HG02885 (cell line): ENCODE results near the gene CD8B.

Experiments
- ATAC-seq: cut with Tn5 transposase; IDR thresholded peaks from one replicate; pipeline ENCODE4 v1.9.1; 2021; ENCODE audit warnings: mild to moderate bottlenecking; ENCODE audit not compliant: unreplicated experiment, poor library complexity

Gene CD8B

DNA sequence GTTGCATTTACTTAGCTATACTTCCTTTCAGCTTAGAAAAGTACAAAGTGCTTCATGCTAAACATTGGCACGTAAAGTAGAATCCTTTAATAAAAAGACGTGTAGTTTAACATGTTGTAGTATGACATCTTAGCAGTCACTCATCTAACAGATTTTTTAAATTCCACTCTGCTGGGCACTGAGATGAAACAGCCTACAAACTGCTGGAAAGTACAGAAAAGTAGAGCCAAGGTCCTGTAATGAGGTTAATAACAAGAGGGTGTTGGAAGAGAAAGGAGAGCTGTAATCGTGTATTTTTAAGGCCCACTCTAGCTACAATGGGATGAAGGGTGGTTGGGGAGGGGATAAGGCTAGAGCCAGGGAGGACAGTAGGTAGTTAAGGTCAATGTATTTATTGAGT, 81.7 kb downstream of the CD8B start:
- no peak for ATAC-seq

DNA sequence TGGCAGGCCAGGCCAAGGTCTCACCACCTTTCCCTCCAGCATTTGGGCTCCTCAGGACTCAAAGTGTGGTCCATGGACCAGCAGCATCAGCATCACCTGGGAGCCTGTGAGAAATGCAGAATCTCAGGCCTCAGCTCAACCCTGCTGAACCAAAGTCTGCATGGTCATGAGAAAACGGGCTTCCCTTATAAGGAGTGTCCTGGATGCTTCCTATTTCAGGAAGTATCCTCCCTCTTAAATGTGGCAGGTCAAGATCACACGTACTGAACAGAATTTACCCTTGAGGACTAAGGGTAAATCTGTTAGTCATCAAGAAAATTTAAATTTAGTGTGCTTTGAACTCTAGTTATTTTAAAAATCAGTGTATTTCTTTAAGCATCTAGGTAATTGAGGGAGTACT, 82.7 kb downstream of the CD8B start:
- ATAC-seq: no peak

- ATAC-seq: no peak
Measured at GRCh38 chr2:86776532-86776931, 85.2 kb downstream of the CD8B start.

GRCh38 chr2:86775338-86775737, 86.3 kb downstream of the CD8B start:
- ATAC-seq: no peak

- no peak for ATAC-seq
Measured at GRCh38 chr2:86774862-86775261, 86.8 kb downstream of the CD8B start.

GRCh38 chr2:86772611-86773010, 89.1 kb downstream of the CD8B start:
- ATAC-seq: no peak

DNA sequence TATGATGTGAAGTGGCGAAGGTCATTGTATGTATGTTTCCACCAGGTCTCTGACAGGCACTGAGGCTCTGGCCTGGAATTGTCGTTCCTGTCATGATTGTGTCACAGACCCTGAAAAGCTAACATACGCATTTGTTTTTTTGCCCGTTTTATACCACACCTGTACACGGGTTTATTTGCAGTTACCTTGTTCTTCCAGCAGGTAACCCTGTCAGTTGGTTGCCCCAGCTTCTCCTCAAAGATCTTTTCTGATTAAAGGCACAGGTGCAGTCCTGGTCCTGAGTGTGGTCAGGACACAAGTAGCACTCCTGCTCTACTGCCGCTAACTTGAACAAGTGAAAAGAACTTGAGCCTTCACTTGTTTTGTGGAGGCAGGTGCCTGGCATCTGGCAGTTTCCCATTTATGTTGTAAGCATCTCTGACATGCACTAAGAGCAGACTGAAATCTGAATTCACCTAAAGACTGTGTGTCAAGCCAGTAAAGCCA, 90.8 kb downstream of the CD8B start:
- no peak for ATAC-seq

DNA sequence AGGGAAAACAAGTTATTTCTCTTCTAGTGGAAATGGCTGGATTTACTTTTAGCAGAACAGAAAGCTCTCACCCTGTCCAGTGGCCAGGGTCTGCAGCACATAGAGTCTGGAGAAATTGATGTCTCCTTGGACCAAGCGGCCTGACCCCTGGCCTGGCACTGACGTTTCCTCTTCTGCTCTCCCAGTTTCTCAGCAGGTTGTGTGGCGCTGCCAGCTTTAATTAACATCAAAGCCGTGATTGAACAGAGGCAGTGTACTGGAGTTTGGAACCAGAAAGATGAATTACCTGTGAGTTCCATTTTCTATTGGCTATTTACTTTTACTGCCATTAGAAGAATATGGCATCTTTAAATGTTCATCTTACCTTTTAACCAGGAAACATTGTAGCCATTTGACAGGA, 91.8 kb downstream of the CD8B start:
- ATAC-seq: no peak

DNA sequence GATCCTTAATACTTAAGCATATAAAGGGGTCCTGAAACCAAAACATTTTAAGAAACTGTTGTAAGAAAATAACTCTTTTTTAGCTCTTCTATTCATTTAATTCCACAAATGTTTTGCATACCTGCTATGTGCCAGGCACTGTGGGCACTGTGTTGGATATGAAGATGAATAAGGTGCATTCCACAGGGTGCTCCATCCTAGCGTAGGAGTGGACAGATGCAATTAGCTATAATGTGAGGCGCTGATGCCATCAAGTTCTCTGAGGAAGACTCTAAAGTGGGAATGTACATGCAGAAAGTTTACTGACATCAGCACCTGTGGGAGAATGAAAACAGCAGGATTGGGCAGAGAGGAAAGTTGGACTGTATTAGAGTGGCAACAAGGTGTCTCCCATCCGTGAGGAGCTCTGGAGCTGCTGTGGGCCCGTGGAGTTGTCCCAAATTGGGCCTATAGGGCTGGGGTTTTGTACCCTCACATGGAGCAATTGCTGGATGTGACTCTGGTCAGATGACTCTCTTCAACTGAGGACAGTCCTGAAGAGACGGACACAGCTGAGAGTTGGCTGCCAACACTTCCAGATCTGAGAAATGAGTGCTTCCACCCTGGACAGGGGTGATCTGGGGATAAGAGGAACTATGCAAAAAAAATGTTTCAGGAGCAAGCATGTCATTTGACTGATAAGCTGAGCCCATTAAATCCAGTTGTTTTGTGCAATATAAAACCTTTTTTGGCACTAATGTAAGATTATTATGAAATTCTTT, 93.3 kb downstream of the CD8B start:
- ATAC-seq: no peak
